HepG2 (cell line): ENCODE results near the gene IL1RL2. TPM values are rescaled to one million over a fixed set of nuclear protein-coding genes. Genes with fewer than 3 reads are reported as not detected.

ENCODE experiments used
- ATAC-seq: fragments of 200-7000 bp; cut with Tn5 transposase; 3 replicates; pipeline ENCODE4 v1.9.1; 2020; ENCODE audit warnings: mild to moderate bottlenecking, moderate library complexity
- BruUV-seq: library from RNA; stranded (reverse); fragments of 400-500 nt; replicated peaks from 2 replicates; lab custom pipeline; 2021; lab: Mats Ljungman, UMichigan
- CTCF ChIA-PET: fragments of 300-600 bp; formaldehyde crosslinking; extraction: SDS; loops from one replicate; lab custom pipeline; 2021; ENCODE audit warnings: low total read pairs, inconsistent platforms, low intra/inter-chr PET ratio; lab: Yijun Ruan, JAX
- POLR2A ChIA-PET: fragments of 350-600 bp; sonication (Branson Sonifier 250); formaldehyde crosslinking; loops from one replicate; lab custom pipeline; 2020; ENCODE audit warnings: antibody characterized with exemption, inconsistent platforms; lab: Yijun Ruan, JAX
- DNase-seq: peaks from one replicate; pipeline ENCODE4 v3.0.0-alpha.2; 2015; ENCODE audit warnings: low spot score
- FAIRE-seq: peaks from 3 replicates; lab custom pipeline; 2011; peaks lifted over from hg19 to GRCh38; lab: Jason Lieb, UNC
- H2AFZ ChIP-seq: one replicate; pipeline ENCODE4 v1.6.1; 2011; ENCODE audit warnings: low read length, inconsistent platforms
- H3K27ac ChIP-seq: fragments of 300-600 bp; 3 replicates; pipeline ENCODE4 v1.8.0; 2011; ENCODE audit warnings: mixed run types, mild to moderate bottlenecking, mixed read lengths, low read length, inconsistent platforms; ENCODE audit not compliant: insufficient read depth; ENCODE audit errors: extremely low read length
- H3K27me3 ChIP-seq, 2 experiments: fragments of 200-600 bp in 1 of 2; 2 replicates in 1 of 2; 3 replicates in 1 of 2; pipeline versions ENCODE4 v1.6.0 to v1.8.0; 2011; ENCODE audit warnings: low read length in 2 of 2, mild to moderate bottlenecking in 2 of 2, moderate library complexity in 2 of 2, inconsistent platforms in 1 of 2; ENCODE audit not compliant: insufficient read depth in 2 of 2, control insufficient read depth in 1 of 2
- H3K36me3 ChIP-seq, 2 experiments: fragments of 200-600 bp in 1 of 2; replicated peaks in 1 of 2; 2 replicates in 1 of 2; 3 replicates in 1 of 2; pipeline versions ENCODE4 v1.5.1 to v1.8.0; 2011; ENCODE audit warnings: low read length in 2 of 2, inconsistent platforms in 1 of 2; ENCODE audit not compliant: insufficient read depth in 2 of 2, control insufficient read depth in 1 of 2
- H3K4me1 ChIP-seq: 2 replicates; pipeline ENCODE4 v1.5.1; 2012; ENCODE audit warnings: low read length, inconsistent platforms; ENCODE audit not compliant: insufficient read depth
- H3K4me2 ChIP-seq: 2 replicates; pipeline ENCODE4 v1.6.0; 2011; ENCODE audit warnings: low read depth, low read length, inconsistent platforms
- H3K4me3 ChIP-seq, 3 experiments: fragments of 200-600 bp in 1 of 3; sonication (generic), shearing (Covaris generic) in 1 of 3; replicated peaks in 1 of 3; 2 replicates each; pipeline ENCODE4 v1.5.1; 2011 to 2016; ENCODE audit warnings: low read length in 3 of 3, inconsistent platforms in 2 of 3, low read depth in 2 of 3, mild to moderate bottlenecking in 2 of 3, control low read depth in 1 of 3, mixed read lengths in 1 of 3; ENCODE audit not compliant: insufficient read depth in 1 of 3
- H3K79me2 ChIP-seq: one replicate; pipeline ENCODE4 v1.6.1; 2011; ENCODE audit warnings: low read length, inconsistent platforms; ENCODE audit not compliant: insufficient read depth
- H3K9ac ChIP-seq: 2 replicates; pipeline ENCODE4 v1.6.0; 2011; ENCODE audit warnings: mild to moderate bottlenecking, low read depth, low read length, inconsistent platforms; ENCODE audit not compliant: insufficient read depth
- H3K9me3 ChIP-seq: 2 replicates; pipeline ENCODE4 v1.5.1; 2012; ENCODE audit warnings: mild to moderate bottlenecking, low read length
- H4K20me1 ChIP-seq: 2 replicates; pipeline ENCODE4 v1.6.0; 2011; ENCODE audit warnings: inconsistent platforms, mild to moderate bottlenecking, low read length, moderate library complexity; ENCODE audit not compliant: insufficient read depth
- ARID4A ChIP-seq: sonication (generic); formaldehyde crosslinking; IDR thresholded peaks from 2 replicates; pipeline ENCODE4 v1.5.0; 2020; ENCODE audit warnings: mild to moderate bottlenecking, missing genetic modification reagents, borderline replicate concordance
- E2F5 ChIP-seq: sonication (generic); formaldehyde crosslinking; conservative IDR thresholded peaks from 2 replicates; pipeline ENCODE4 v1.4.0; 2020; ENCODE audit warnings: missing genetic modification reagents
- ZNF235 ChIP-seq: sonication (generic); formaldehyde crosslinking; IDR thresholded peaks from 2 replicates; pipeline ENCODE4 v1.8.1; 2023; ENCODE audit warnings: mild to moderate bottlenecking, missing genetic modification reagents, borderline replicate concordance
- ZNF430 ChIP-seq: sonication (generic); formaldehyde crosslinking; IDR thresholded peaks from 2 replicates; pipeline ENCODE4 v1.9.0; 2021; ENCODE audit warnings: mild to moderate bottlenecking, missing genetic modification reagents
- ZNF546 ChIP-seq: sonication (generic); formaldehyde crosslinking; conservative IDR thresholded peaks from 2 replicates; pipeline ENCODE4 v1.8.1; 2023; ENCODE audit warnings: mild to moderate bottlenecking, missing genetic modification reagents
- ZNF883 ChIP-seq: sonication (generic); formaldehyde crosslinking; IDR thresholded peaks from 2 replicates; pipeline ENCODE4 v1.5.1; 2020; ENCODE audit warnings: mild to moderate bottlenecking, missing genetic modification reagents; ENCODE audit errors: not compliant biosample characterization
- WGBS: methylation state at CpG from one replicate; pipeline ENCODE4 v1.1.6; 2017; ENCODE audit warnings: low lambda C conversion rate; 5-methylcytosine and 5-hydroxymethylcytosine counted together
- in situ Hi-C: cut with HindIII; loops from 2 replicates; pipeline ENCODE4 v1.10.0; 2017; ENCODE audit warnings: low pct_unique_long_range_greater_than_20kb; ENCODE audit not compliant: extremely low pct_ligation_motif_present
- intact Hi-C: fragments of 100-400 bp; cut with micrococcal nuclease; formaldehyde crosslinking; loops from one replicate; pipeline ENCODE4 v1.10.0; 2022; ENCODE audit not compliant: unreplicated experiment
- polyA plus RNA-seq, 8 experiments: library from polyadenylated mRNA; depleted of rRNA in 3 of 8; stranded (reverse) in 7 of 8; unstranded in 1 of 8; fragments of >200 nt; fragmentation: Illumina TruSeq in 4 of 8; extraction: Trizol in 4 of 8; gene quantifications; 2 replicates each; pipeline versions ENCODE4 v1.2.1 to v1.2.3, GENCODE V29; 2011 to 2016; ENCODE audit warnings: low read depth in 4 of 8, missing spikeins in 1 of 8, mixed read lengths in 1 of 8; ENCODE audit not compliant: insufficient read depth in 1 of 8
- total RNA-seq, 5 experiments: library from RNA; depleted of rRNA; stranded (reverse); fragments of >200 nt; fragmentation: Illumina TruSeq; extraction: Trizol; gene quantifications; 2 replicates each; pipeline ENCODE4 v1.2.3, GENCODE V29; 2016; ENCODE audit warnings: low read depth in 1 of 5

IL1RL2 gene
- total and polyA plus RNA-seq, 2 of the 13 experiments (the other 11 are each of a cell fraction or from before 2014, with no cell fraction given), result 0.03 TPM; not detected in 1

- H3K27ac ChIP-seq, result no peak overlapping the region
- WGBS, result 90% methylated on average over 3 of the region's 3 CpGs
- no peak overlapping the region for H2AFZ ChIP-seq
- intact Hi-C loops, result no loop called here
- ChIA-PET POLR2A (no interaction called here), CTCF (no interaction called here)
- no peaks in the 10 kb centered on the region for H3K9me3 ChIP-seq
- FAIRE-seq, result no peak
- no peaks in the 10 kb centered on the region for H3K79me2 ChIP-seq
- no peak overlapping the region for H3K4me3 ChIP-seq
- peaks cover 19% of the 10 kb centered on the region for H3K4me1 ChIP-seq
- TF ChIP-seq ZNF430 (CRISPR knock-in tag) (no peak), ZNF883 (CRISPR knock-in tag) (no peak), ZNF235 (CRISPR knock-in tag) (no peak), ZNF546 (no peak), ARID4A (CRISPR knock-in tag) (no peak), E2F5 (CRISPR knock-in tag) (no peak)
- TF ChIP-seq, all 625 proteins: peak for 0
- Histone ChIP-seq H3K4me2 (no peak overlapping the region), H3K9ac (no peak overlapping the region), H4K20me1 (no peaks in the 10 kb centered on the region), H3K36me3 (peaks cover 22 to 66% of the 10 kb centered on the region in 2 experiments), H3K27me3 (no peaks in the 10 kb centered on the region)
- ATAC-seq, result no peak
- in situ Hi-C loops, result no loop called here
- no TSS peak for BruUV-seq
- DNase-seq, result no peak
Observed at GRCh38 chr2:102176172-102176571, 10.7 kb upstream of the IL1RL2 start.
